Ovary (tissue), 9 donors: ENCODE results near the gene XPO5. TPM values are rescaled to one million over a fixed set of nuclear protein-coding genes. Genes with fewer than 3 reads are reported as not detected.
"Not testable (repeated sequence)": the region's sequence is repeated elsewhere in the genome, so short reads cannot be mapped to it uniquely, and the experiment has no call there.

Experiments
- DNase-seq, 5 donors: peaks; one replicate each; pipeline ENCODE4 v3.0.0-alpha.2; 2019 to 2020
- H3K27ac ChIP-seq, 2 donors: fragments of 200-600 bp; one replicate each; pipeline versions ENCODE4 v1.5.1 to v1.8.0; 2019 to 2022
- H3K27me3 ChIP-seq: fragments of 200-600 bp; one replicate; pipeline ENCODE4 v1.8.0; 2022
- H3K36me3 ChIP-seq: fragments of 200-600 bp; sonication (generic); one replicate; pipeline ENCODE4 v1.5.1; 2019
- H3K4me1 ChIP-seq: one replicate; pipeline ENCODE4 v1.8.1; 2013; ENCODE audit warnings: mild to moderate bottlenecking, moderate library complexity; ENCODE audit not compliant: insufficient read depth
- H3K4me3 ChIP-seq: fragments of 200-600 bp; sonication (generic); one replicate; pipeline ENCODE4 v1.5.1; 2017
- H3K9me3 ChIP-seq, 2 donors: fragments of 200-600 bp in 1 of 2; sonication (generic) in 1 of 2; one replicate each; pipeline versions ENCODE4 v1.5.1 to v1.8.1; 2013 to 2019; ENCODE audit warnings: mild to moderate bottlenecking in 1 of 2, moderate library complexity in 1 of 2
- CTCF ChIP-seq, 3 donors: fragments of 450-650 bp in 2 of 3; fragments of 200-600 bp in 1 of 3; IDR thresholded peaks; one replicate each; pipeline versions ENCODE4 v1.5.1 to v1.8.0; 2016 to 2022; ENCODE audit warnings: antibody characterized with exemption in 3 of 3, mild to moderate bottlenecking in 1 of 3
- EP300 ChIP-seq: sonication (generic); formaldehyde crosslinking; IDR thresholded peaks from one replicate; pipeline ENCODE4 v1.6.1; 2017; ENCODE audit warnings: antibody characterized with exemption
- POLR2A ChIP-seq: fragments of 450-650 bp; IDR thresholded peaks from one replicate; pipeline ENCODE4 v1.6.1; 2017; ENCODE audit warnings: antibody characterized with exemption, mild to moderate bottlenecking, moderate library complexity
- WGBS, 3 donors: extraction: QIAGEN DNeasy Blood & Tissue Kit in 1 of 3; methylation state at CpG; one replicate each; pipeline versions ENCODE4 v1.1.5 to v1.1.7; 2013 to 2017; 5-methylcytosine and 5-hydroxymethylcytosine counted together
- intact Hi-C, 4 donors: fragments of 100-400 bp; cut with DNase I; formaldehyde crosslinking; loops; one replicate each; pipeline versions ENCODE4 v1.11.0 to v1.15.1; 2022 to 2023
- polyA plus RNA-seq, 2 donors: library from polyadenylated mRNA; stranded (reverse); fragments of 200-250 nt in 1 of 2; fragments of 350-450 nt in 1 of 2; fragmentation: Illumina TruSeq in 1 of 2; extraction: RNeasy Lipid Tissue Mini Kit (QIAGEN cat#74804) in 1 of 2; gene quantifications; one replicate each; pipeline ENCODE4 v1.2.3, GENCODE V29; 2013 to 2014
- total RNA-seq, 7 donors: library from RNA; depleted of rRNA in 2 of 7; stranded (reverse); fragments of >200 nt in 2 of 7; fragmentation: NEBNext Ultra II Directional in 3 of 7; extraction: Animal tissue kit (Norgen Biotek cat#: 25700) in 3 of 7; gene quantifications; one replicate each; pipeline versions ENCODE4 v1.1.0 to v1.2.4, GENCODE V29; 2016 to 2023
- donor health status: DM: no; HTN: no; CAD: no; lungs with moderate emphysema.
- donor health status: DM: no; HTN: no; CAD: no.
- donor health status: Bipolar disorder and iron deficiency.
- donor health status: DM: yes; HTN: yes; CAD: no.
- donor health status: DM: no; HTN: no; CAD: no.
- donor health status: DM: yes; HTN: yes; CAD: no.

XPO5 gene
- total and polyA plus RNA-seq, 9 donors = 6.8 to 41.8 (median 24.5) TPM

GRCh38 chr6:43572015-43572414, 3.8 kb downstream of the XPO5 start:
- WGBS, 3 donors = 94 to 96% (median 95%) methylated on average over 4 of the region's 4 CpGs
- no peak for TF ChIP-seq CTCF (IDR thresholded peaks at IDR 0.05)
- TF ChIP-seq POLR2A = no peak
- TF ChIP-seq EP300 = no peak
- no peaks in the 10 kb centered on the region for H3K27me3 ChIP-seq
- DNase-seq = no peak
- H3K4me3 ChIP-seq = no peak overlapping the region
- no peaks in the 10 kb centered on the region for H3K9me3 ChIP-seq
- H3K4me1 ChIP-seq = peaks cover 3% of the 10 kb centered on the region
- H3K27ac ChIP-seq = no peak overlapping the region
- H3K36me3 ChIP-seq = no peaks in the 10 kb centered on the region
- intact Hi-C loops = no loop called here

- Histone ChIP-seq H3K36me3 (no peaks in the 10 kb centered on the region), H3K4me1 (no peaks in the 10 kb centered on the region), H3K4me3 (no peak overlapping the region), H3K27ac (no peak overlapping the region), H3K27me3 (no peaks in the 10 kb centered on the region), H3K9me3 (no peaks in the 10 kb centered on the region)
- DNase-seq = no peak
- TF ChIP-seq POLR2A (no peak), EP300 (no peak)
- intact Hi-C loops = no loop called here
- WGBS, 3 donors = 91 to 95% (median 92%) methylated on average over 5 of the region's 5 CpGs
Observed at GRCh38 chr6:43570876-43571441, 4.9 kb downstream of the XPO5 start.

GRCh38 chr6:43559328-43559727, 16.5 kb downstream of the XPO5 start:
- no peak for DNase-seq
- TF ChIP-seq POLR2A (no peak), CTCF (IDR thresholded peaks at IDR 0.05) (no peak), EP300 (no peak)
- no peaks in the 10 kb centered on the region for H3K9me3 ChIP-seq
- H3K36me3 ChIP-seq = no peaks in the 10 kb centered on the region
- no peak overlapping the region for H3K27ac ChIP-seq
- intact Hi-C loops = no loop called here
- H3K4me3 ChIP-seq = no peak overlapping the region
- no peaks in the 10 kb centered on the region for H3K27me3 ChIP-seq
- no peaks in the 10 kb centered on the region for H3K4me1 ChIP-seq

- intact Hi-C loops, H3K9me3 ChIP-seq, H3K27me3 ChIP-seq, H3K36me3 ChIP-seq, DNase-seq, H3K27ac ChIP-seq, H3K4me3 ChIP-seq, H3K4me1 ChIP-seq: not testable (repeated sequence)
- 95 to 98% (median 97%) methylated on average over 7 of the region's 7 CpGs for WGBS, 3 donors
Observed at GRCh38 chr6:43557620-43558019, 18.2 kb downstream of the XPO5 start.

GRCh38 chr6:43547222-43547621, 28.6 kb downstream of the XPO5 start:
- no peaks in the 10 kb centered on the region for H3K4me1 ChIP-seq
- 63 to 68% (median 63%) methylated on average over 3 of the region's 3 CpGs for WGBS, 3 donors
- no peak for DNase-seq
- no peak for TF ChIP-seq CTCF (IDR thresholded peaks at IDR 0.05)
- no peak for TF ChIP-seq EP300
- TF ChIP-seq POLR2A = no peak
- H3K9me3 ChIP-seq = no peaks in the 10 kb centered on the region
- H3K4me3 ChIP-seq = no peak overlapping the region
- H3K27me3 ChIP-seq = no peaks in the 10 kb centered on the region
- H3K27ac ChIP-seq = no peak overlapping the region
- intact Hi-C loops = loop anchor here in 1 of 4 donors (5.0 kb wide), 1 partner anchor 740 kb away; no protein-coding TSS in a partner anchor
- H3K36me3 ChIP-seq = no peaks in the 10 kb centered on the region
